Measurements from ENCODE around the gene DCANP1. TPM values are rescaled to one million over a fixed set of nuclear protein-coding genes. Genes with fewer than 3 reads are reported as not detected.

DCANP1 gene
- total RNA-seq, 2 experiments from 2014 or later: not detected

- intact Hi-C loops (cut with micrococcal nuclease; ENCODE audit: unreplicated experiment): no loop called here
- Histone ChIP-seq H3K27ac (ENCODE audit: low read depth, low read length, poor library complexity, severe bottlenecking) (no peak overlapping the region), H3K79me2 (ENCODE audit: insufficient read depth, low read depth, low read length) (no peaks in the 10 kb centered on the region), H3K9me3 (ENCODE audit: low read length) (no peaks in the 10 kb centered on the region), H3K4me1 (ENCODE audit: insufficient read depth, low read length, poor library complexity, severe bottlenecking) (peaks cover 12% of the 10 kb centered on the region), H3K9me2 (ENCODE audit: insufficient read depth, low read length) (no peaks in the 10 kb centered on the region), H4K20me1 (ENCODE audit: insufficient read depth, low read length) (no peaks in the 10 kb centered on the region), H3K4me2 (ENCODE audit: low read length) (no peak overlapping the region), H3K4me3 (ENCODE audit: low read depth, low read length, poor library complexity, severe bottlenecking) (no peak overlapping the region), H2AFZ (ENCODE audit: low read length) (no peak overlapping the region), H3K36me3 (ENCODE audit: insufficient read depth, low read length) (no peaks in the 10 kb centered on the region)
- CTCF ChIA-PET (ENCODE audit: unreplicated experiment): no interaction called here
- DNase-seq (ENCODE audit: low spot score): no peak
- POLR2A ChIA-PET: no interaction called here
- no peak for TF ChIP-seq EZH2phosphoT487 (IDR thresholded peaks at IDR 0.05; ENCODE audit: borderline replicate concordance, low read depth, low read length)
- TF ChIP-seq CTCF (conservative IDR thresholded peaks at IDR 0.05; ENCODE audit: low read length): no peak
- no TSS peak for BruUV-seq (replicated peaks)
Observed at GRCh38 chr5:135439231-135440205, 7.6 kb downstream of the DCANP1 start.

GRCh38 chr5:135438636-135439221 is 8.4 kb downstream of the DCANP1 start:
- ChIA-PET POLR2A (interaction anchor here (0.7 kb wide), 1 partner anchor 9 kb away, joined by 3 read pairs; the partner anchor contains the start of gene DCANP1), CTCF (ENCODE audit: unreplicated experiment) (no interaction called here)
- no peaks in the 10 kb centered on the region for H3K9me2 ChIP-seq (ENCODE audit: insufficient read depth, low read length)
- no peak for DNase-seq (ENCODE audit: low spot score)
- H3K4me1 ChIP-seq (ENCODE audit: insufficient read depth, low read length, poor library complexity, severe bottlenecking): peaks cover 12% of the 10 kb centered on the region
- H4K20me1 ChIP-seq (ENCODE audit: insufficient read depth, low read length): no peaks in the 10 kb centered on the region
- BruUV-seq (replicated peaks): no TSS peak
- no peak for TF ChIP-seq EZH2phosphoT487 (IDR thresholded peaks at IDR 0.05; ENCODE audit: borderline replicate concordance, low read depth, low read length)
- intact Hi-C loops (cut with micrococcal nuclease; ENCODE audit: unreplicated experiment): no loop called here
- H3K27ac ChIP-seq (ENCODE audit: low read depth, low read length, poor library complexity, severe bottlenecking): no peak overlapping the region
- H3K79me2 ChIP-seq (ENCODE audit: insufficient read depth, low read depth, low read length): no peaks in the 10 kb centered on the region
- no peaks in the 10 kb centered on the region for H3K9me3 ChIP-seq (ENCODE audit: low read length)
- no peaks in the 10 kb centered on the region for H3K36me3 ChIP-seq (ENCODE audit: insufficient read depth, low read length)
- H3K4me2 ChIP-seq (ENCODE audit: low read length): no peak overlapping the region
- H2AFZ ChIP-seq (ENCODE audit: low read length): no peak overlapping the region
- H3K4me3 ChIP-seq (ENCODE audit: low read depth, low read length, poor library complexity, severe bottlenecking): no peak overlapping the region

GRCh38 chr5:135437796-135438560 is 9.2 kb downstream of the DCANP1 start:
- Histone ChIP-seq H3K9me2 (ENCODE audit: insufficient read depth, low read length) (no peaks in the 10 kb centered on the region), H3K36me3 (ENCODE audit: insufficient read depth, low read length) (no peaks in the 10 kb centered on the region), H3K9me3 (ENCODE audit: low read length) (no peaks in the 10 kb centered on the region), H3K79me2 (ENCODE audit: insufficient read depth, low read depth, low read length) (no peaks in the 10 kb centered on the region), H3K27ac (ENCODE audit: low read depth, low read length, poor library complexity, severe bottlenecking) (no peak overlapping the region), H2AFZ (ENCODE audit: low read length) (no peak overlapping the region), H3K4me1 (ENCODE audit: insufficient read depth, low read length, poor library complexity, severe bottlenecking) (peaks cover 12% of the 10 kb centered on the region), H4K20me1 (ENCODE audit: insufficient read depth, low read length) (no peaks in the 10 kb centered on the region), H3K4me3 (ENCODE audit: low read depth, low read length, poor library complexity, severe bottlenecking) (no peak overlapping the region), H3K4me2 (ENCODE audit: low read length) (peak overlapping the region; percentile 47; the same call in 1 of the 2 replicates)
- no TSS peak for BruUV-seq (replicated peaks)
- intact Hi-C loops (cut with micrococcal nuclease; ENCODE audit: unreplicated experiment): no loop called here
- DNase-seq (ENCODE audit: low spot score): no peak
- POLR2A ChIA-PET: interaction anchor here (0.7 kb wide), 1 partner anchor 10 kb away, joined by 3 read pairs; the partner anchor contains the start of gene DCANP1
- CTCF ChIA-PET (ENCODE audit: unreplicated experiment): no interaction called here
- TF ChIP-seq EZH2phosphoT487 (IDR thresholded peaks at IDR 0.05; ENCODE audit: borderline replicate concordance, low read depth, low read length) (no peak), CTCF (conservative IDR thresholded peaks at IDR 0.05; ENCODE audit: low read length) (no peak)
